ENCODE data around the gene ADGRB3.

- no peak for TF ChIP-seq CTCF (IDR thresholded peaks at IDR 0.05; ENCODE audit: low read depth, low read length, missing input control)
- TF ChIP-seq YY1 (IDR thresholded peaks at IDR 0.05): no peak
- TF ChIP-seq NR2F2 (IDR thresholded peaks at IDR 0.05): no peak
- TF ChIP-seq REST (IDR thresholded peaks at IDR 0.05): no peak
- no peak for TF ChIP-seq RAD21 (IDR thresholded peaks at IDR 0.05)
- no peak for TF ChIP-seq RXRA (IDR thresholded peaks at IDR 0.05)
- TF ChIP-seq SP1 (IDR thresholded peaks at IDR 0.05): no peak
- no peak for TF ChIP-seq TAF1 (conservative IDR thresholded peaks at IDR 0.05)
- TF ChIP-seq JUND (IDR thresholded peaks at IDR 0.05): no peak
- TF ChIP-seq FOXA1 (IDR thresholded peaks at IDR 0.05): no peak
Observed at GRCh38 chr6:68691120-68691519, 56.0 kb downstream of the ADGRB3 start.
